ENCODE measurements around the gene SPATA31A1.
"Not testable (repeated sequence)": the region's sequence is repeated elsewhere in the genome, so short reads cannot be mapped to it uniquely, and the experiment has no call there.

The SPATA31A1 gene

GRCh38 chr9:39355369-39355768 lies at the start of gene SPATA31A1:
TSS of gene SPATA31A1 (plus strand) at chr9:39355669. CDS start at chr9:39355731, 62 bp downstream.
- not testable (repeated sequence) for H2AFZ ChIP-seq (ENCODE audit: low read length, unreplicated experiment); H3K79me2 ChIP-seq (ENCODE audit: control insufficient read depth, insufficient read depth, low read length, unreplicated experiment)

GRCh38 chr9:39407261-39408204 lies 52.1 kb downstream of the SPATA31A1 start:
- not testable (repeated sequence) for H3K4me3 ChIP-seq (ENCODE audit: low read depth, low read length); H3K79me2 ChIP-seq (ENCODE audit: control insufficient read depth, insufficient read depth, low read length, unreplicated experiment); H3K27ac ChIP-seq (ENCODE audit: low read depth, low read length); H3K4me1 ChIP-seq (ENCODE audit: control insufficient read depth, insufficient read depth, low read length, unreplicated experiment); H3K27me3 ChIP-seq (ENCODE audit: insufficient read depth, low read length); H2AFZ ChIP-seq (ENCODE audit: low read length, unreplicated experiment); H3K36me3 ChIP-seq (ENCODE audit: insufficient read depth, low read length)

More at GRCh38 chr9:39355369-39355768, at the start of gene SPATA31A1:
- not testable (repeated sequence) for H3K4me1 ChIP-seq (ENCODE audit: control insufficient read depth, insufficient read depth, low read length, unreplicated experiment); H3K36me3 ChIP-seq (ENCODE audit: insufficient read depth, low read length); H3K4me3 ChIP-seq (ENCODE audit: low read depth, low read length); H3K27ac ChIP-seq (ENCODE audit: low read depth, low read length); H3K27me3 ChIP-seq (ENCODE audit: insufficient read depth, low read length)

- H3K27me3 ChIP-seq (ENCODE audit: insufficient read depth, low read length); H3K36me3 ChIP-seq (ENCODE audit: insufficient read depth, low read length); H2AFZ ChIP-seq (ENCODE audit: low read length, unreplicated experiment); H3K79me2 ChIP-seq (ENCODE audit: control insufficient read depth, insufficient read depth, low read length, unreplicated experiment); H3K4me1 ChIP-seq (ENCODE audit: control insufficient read depth, insufficient read depth, low read length, unreplicated experiment); H3K4me3 ChIP-seq (ENCODE audit: low read depth, low read length); H3K27ac ChIP-seq (ENCODE audit: low read depth, low read length): not testable (repeated sequence)
Measured at GRCh38 chr9:39411254-39411940, 55.9 kb downstream of the SPATA31A1 start.
